PFSK-1 (cell line): ENCODE measurements around the gene KLHDC3.

Experiments used
- FOXP2 ChIP-seq: optimal IDR thresholded peaks from 2 replicates; pipeline ENCODE3; 2011; ENCODE audit warnings: borderline replicate concordance, control low read depth, inconsistent platforms; ENCODE audit not compliant: insufficient read depth; ENCODE audit errors: extremely low read length, extremely low read depth
- POLR2AphosphoS5 ChIP-seq: IDR thresholded peaks from 2 replicates; pipeline ENCODE4 v1.6.1; 2012; ENCODE audit warnings: low read depth, mild to moderate bottlenecking, control low read depth, low read length, moderate library complexity
- REST ChIP-seq, 2 experiments: IDR thresholded peaks; 2 replicates each; pipeline versions ENCODE4 v1.6.1 to v1.8.0; 2011 to 2012; ENCODE audit warnings: low read depth in 2 of 2, low read length in 2 of 2, control low read depth in 1 of 2, inconsistent platforms in 1 of 2, mild to moderate bottlenecking in 1 of 2, moderate library complexity in 1 of 2; ENCODE audit not compliant: insufficient read depth in 1 of 2
- SIN3A ChIP-seq: IDR thresholded peaks from 2 replicates; pipeline ENCODE4 v1.6.1; 2012; ENCODE audit warnings: mild to moderate bottlenecking, low read length, moderate library complexity, borderline replicate concordance; ENCODE audit not compliant: insufficient read depth
- TAF1 ChIP-seq: IDR thresholded peaks from 2 replicates; pipeline ENCODE4 v1.6.1; 2012; ENCODE audit warnings: low read length, control low read depth, borderline replicate concordance; ENCODE audit not compliant: insufficient read depth

Gene KLHDC3

GRCh38 chr6:43058531-43058930, 44.5 kb downstream of the KLHDC3 start:
- no peak for TF ChIP-seq REST (IDR thresholded peaks at IDR 0.05; ENCODE audit: insufficient read depth in 1 of 2, low read depth in 2 of 2, low read length in 2 of 2)
- TF ChIP-seq SIN3A = no peak
- no peak for TF ChIP-seq TAF1
- no peak for TF ChIP-seq POLR2AphosphoS5
- TF ChIP-seq FOXP2 = no peak

- TF ChIP-seq TAF1 = peak; percentile 85; the same call in 1 of the 2 replicates
- peak; percentile 83 for TF ChIP-seq POLR2AphosphoS5
- no peak for TF ChIP-seq REST (IDR thresholded peaks at IDR 0.05; ENCODE audit: insufficient read depth in 1 of 2, low read depth in 2 of 2, low read length in 2 of 2)
- TF ChIP-seq FOXP2 = no peak
- peak; percentile 95; the same call in 1 of the 2 replicates for TF ChIP-seq SIN3A
These were observed 45.4 kb downstream of the KLHDC3 start, which contains the start of the genes KLC4 and MRPL2 for GRCh38 chr6:43059168-43060033. KLC4 (plus strand) TSS chr6:43059631; CDS start chr6:43061336, 1,705 bp downstream. MRPL2 (minus strand) TSS chr6:43059434; CDS start chr6:43059381, 53 bp downstream.

- TF ChIP-seq SIN3A (no peak), REST (IDR thresholded peaks at IDR 0.05; ENCODE audit: insufficient read depth in 1 of 2, low read depth in 2 of 2, low read length in 2 of 2) (no peak), TAF1 (no peak), FOXP2 (no peak), POLR2AphosphoS5 (no peak)
These were observed 46.1 kb downstream of the KLHDC3 start for GRCh38 chr6:43060034-43060754.

GRCh38 chr6:43060755-43061633, 46.9 kb downstream of the KLHDC3 start:
- TF ChIP-seq FOXP2 = no peak
- TF ChIP-seq REST (IDR thresholded peaks at IDR 0.05; ENCODE audit: insufficient read depth in 1 of 2, low read depth in 2 of 2, low read length in 2 of 2) = no peak
- no peak for TF ChIP-seq TAF1
- TF ChIP-seq POLR2AphosphoS5 = no peak
- no peak for TF ChIP-seq SIN3A
